GM10266 (cell line): ENCODE results near the gene LIPF.

Source experiments
- DNase-seq: peaks from one replicate; pipeline ENCODE4 v3.0.0; 2012; ENCODE audit errors: extremely low spot score
- CTCF ChIP-seq: IDR thresholded peaks from 2 replicates; pipeline ENCODE4 v1.5.1; 2012; ENCODE audit warnings: mild to moderate bottlenecking, low read depth; ENCODE audit not compliant: control insufficient read depth, insufficient read depth; ENCODE audit errors: missing control alignments

The LIPF gene

DNA sequence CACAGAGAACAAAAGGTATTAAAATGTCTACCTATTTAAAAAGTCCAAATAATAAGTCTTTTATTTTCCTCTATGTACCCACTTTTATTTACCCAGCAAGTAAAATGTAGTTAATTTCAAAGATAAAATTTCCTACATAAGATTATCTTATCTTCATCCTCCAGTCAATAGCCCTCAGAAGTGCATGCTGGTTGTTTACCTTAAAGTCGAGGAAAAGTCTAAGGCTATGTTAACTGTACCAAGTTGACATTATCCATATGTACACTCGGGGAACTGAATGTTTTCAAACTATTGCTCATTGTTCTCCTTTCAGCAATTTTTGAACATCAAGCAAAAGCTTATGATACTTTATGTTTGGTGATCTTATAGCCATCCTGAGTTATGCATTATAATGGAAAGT is 24.1 kb upstream of the LIPF start:
- no peak for TF ChIP-seq CTCF
- DNase-seq: no peak

- DNase-seq: no peak
- no peak for TF ChIP-seq CTCF
Observed at GRCh38 chr10:88642209-88642608, 22.0 kb upstream of the LIPF start.

- no peak for DNase-seq
Observed at GRCh38 chr10:88642963-88643362, 21.3 kb upstream of the LIPF start.

DNA sequence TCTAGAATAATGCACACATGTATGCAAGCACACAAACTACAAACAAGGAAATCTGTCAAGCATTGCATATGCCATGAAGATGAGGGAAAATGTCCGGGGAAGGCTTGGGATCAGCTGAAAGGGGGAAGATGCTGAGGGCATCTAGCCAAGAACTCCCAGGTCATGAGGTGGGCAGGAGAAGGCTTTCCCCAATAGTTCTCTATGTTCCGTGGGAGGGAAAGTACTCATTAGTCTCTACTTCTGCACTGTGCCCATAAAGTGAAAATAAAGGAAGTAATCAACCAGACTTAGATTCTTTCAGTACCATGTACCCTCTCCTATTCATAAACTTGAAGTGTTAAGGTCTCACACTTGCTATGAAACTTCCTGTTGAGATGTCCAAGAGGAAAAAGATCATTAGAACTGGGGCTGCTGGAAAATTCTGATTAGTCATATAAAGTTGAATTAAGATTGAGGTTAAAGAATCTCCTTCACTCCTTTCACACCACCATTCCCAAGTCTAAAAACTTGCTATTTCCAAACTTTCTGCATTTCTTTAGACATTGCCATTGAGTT is 17.1 kb upstream of the LIPF start:
- DNase-seq: no peak
- TF ChIP-seq CTCF: no peak

More at GRCh38 chr10:88642963-88643362, 21.3 kb upstream of the LIPF start:
- TF ChIP-seq CTCF: no peak

DNA sequence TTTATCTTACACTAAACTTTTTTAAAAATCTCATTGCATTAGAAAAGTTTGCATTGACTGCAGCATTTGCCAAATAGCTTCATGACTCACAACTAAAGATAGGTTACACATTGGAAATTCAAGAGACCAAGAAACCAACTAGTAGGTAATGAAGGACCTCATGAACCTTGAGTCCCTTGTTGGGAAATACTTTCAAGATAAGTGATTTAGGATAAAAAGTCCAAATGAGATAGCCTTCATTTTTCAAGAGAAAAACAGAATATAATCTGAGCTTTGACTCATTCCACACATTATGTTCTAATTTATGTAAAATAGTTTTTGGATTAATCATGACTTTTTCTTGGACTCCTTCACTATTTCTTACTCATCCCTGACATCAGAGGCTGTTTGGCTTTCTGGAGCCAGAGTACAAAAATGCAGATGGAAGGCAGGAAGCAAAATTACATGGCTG is 13.1 kb upstream of the LIPF start:
- no peak for DNase-seq
- TF ChIP-seq CTCF: no peak

DNA sequence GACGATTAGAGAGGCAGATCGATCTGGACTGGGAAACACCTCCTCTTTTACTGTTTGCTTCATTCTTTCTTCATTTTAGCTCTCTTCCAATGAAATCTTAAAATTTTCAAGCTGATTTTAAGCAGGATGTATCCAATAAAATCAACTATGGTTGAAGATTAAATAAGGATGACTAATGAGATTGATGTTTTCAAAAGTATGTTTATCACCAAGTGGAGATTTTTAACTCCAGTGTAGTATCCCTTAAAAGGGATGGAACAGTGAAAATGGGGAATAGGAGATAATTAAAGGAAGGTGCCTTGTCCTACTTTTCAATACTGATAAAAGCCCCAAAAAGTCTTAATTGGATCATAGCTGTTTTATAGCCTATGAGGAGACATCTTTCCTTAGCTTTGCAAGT is 11.6 kb upstream of the LIPF start:
- TF ChIP-seq CTCF: no peak
- no peak for DNase-seq

GRCh38 chr10:88657901-88658300 is 6.3 kb upstream of the LIPF start:
- no peak for TF ChIP-seq CTCF
- no peak for DNase-seq
